ENCODE results near the gene SRSF4.

- TF ChIP-seq CTCF (IDR thresholded peaks at IDR 0.05; ENCODE audit: extremely low read depth in 1 of 2, insufficient read depth in 1 of 2, low read depth in 1 of 2, low read length in 2 of 2) (peak; percentile 74), MAX (IDR thresholded peaks at IDR 0.05; ENCODE audit: insufficient read depth, insufficient read length) (no peak), POLR2A (IDR thresholded peaks at IDR 0.05; ENCODE audit: low read depth, low read length) (no peak), POLR2AphosphoS5 (IDR thresholded peaks at IDR 0.05; ENCODE audit: insufficient read depth, low read depth, low read length) (peak; percentile 19), GATA2 (IDR thresholded peaks at IDR 0.05; ENCODE audit: insufficient read depth, insufficient read length, low read depth, low read length) (no peak)
Observed at GRCh38 chr1:29120947-29121485, 60.7 kb downstream of the SRSF4 start.
